ENCODE measurements around the gene PLXNA2. TPM values are rescaled to one million over a fixed set of nuclear protein-coding genes. Genes with fewer than 3 reads are reported as not detected.

The PLXNA2 gene
- total and polyA plus RNA-seq, 2 of the 13 experiments (the other 11 are each of a cell fraction or from before 2014, with no cell fraction given): 1.1 to 2.1 TPM

DNA sequence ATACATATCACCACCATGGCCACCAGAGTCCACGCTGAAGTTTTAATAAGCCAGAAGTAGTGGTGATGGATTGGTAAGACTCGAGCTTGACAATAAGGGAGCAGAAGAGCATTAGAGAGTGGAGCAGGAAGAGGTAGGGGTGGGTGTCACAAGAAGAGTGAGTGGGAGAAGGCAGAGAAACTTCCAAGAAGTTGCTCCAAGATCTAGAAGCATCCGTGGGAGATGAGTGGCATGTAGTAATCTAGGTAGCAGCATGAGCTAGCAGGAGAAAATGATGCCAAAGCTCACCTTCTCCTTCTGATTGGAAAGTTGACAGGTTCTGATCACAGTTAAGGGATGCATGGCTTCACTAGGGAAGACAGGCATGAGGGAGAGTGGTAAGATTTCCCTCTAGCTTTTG, 49.2 kb downstream of the PLXNA2 start:
- no TSS peak for BruUV-seq (replicated peaks)
- Histone ChIP-seq H4K20me1 (ENCODE audit: insufficient read depth, low read length) (no peaks in the 10 kb centered on the region), H3K9me3 (ENCODE audit: low read length) (no peaks in the 10 kb centered on the region), H3K27me3 (ENCODE audit: control insufficient read depth in 1 of 2, insufficient read depth in 2 of 2, low read length in 2 of 2) (no peaks in the 10 kb centered on the region), H3K36me3 (replicated peaks in 1 of 2; ENCODE audit: control insufficient read depth in 1 of 2, insufficient read depth in 2 of 2, low read length in 2 of 2) (no peaks in the 10 kb centered on the region), H3K79me2 (ENCODE audit: insufficient read depth, low read length) (no peaks in the 10 kb centered on the region), H3K9ac (ENCODE audit: insufficient read depth, low read depth, low read length) (no peak overlapping the region), H3K4me3 (replicated peaks in 1 of 3; ENCODE audit: insufficient read depth in 1 of 3, low read depth in 2 of 3, low read length in 3 of 3) (no peak overlapping the region), H2AFZ (ENCODE audit: low read length) (no peak overlapping the region), H3K4me1 (ENCODE audit: insufficient read depth, low read length) (no peaks in the 10 kb centered on the region), H3K27ac (ENCODE audit: extremely low read length, insufficient read depth, low read length) (no peak overlapping the region), H3K4me2 (ENCODE audit: low read depth, low read length) (no peak overlapping the region)
- in situ Hi-C loops (cut with HindIII; ENCODE audit: extremely low pct_ligation_motif_present, low pct_unique_long_range_greater_than_20kb) (no loop called here), intact Hi-C loops (cut with micrococcal nuclease; ENCODE audit: unreplicated experiment) (no loop called here)
- WGBS (ENCODE audit: low lambda C conversion rate): 80% methylated on average over 3 of the region's 3 CpGs
- no peak for FAIRE-seq
- POLR2A ChIA-PET: no interaction called here
- no peak for DNase-seq (ENCODE audit: low spot score)
- TF ChIP-seq ZSCAN21 (CRISPR knock-in tag; IDR thresholded peaks at IDR 0.05; ENCODE audit: borderline replicate concordance) (no peak), RFXANK (CRISPR knock-in tag; IDR thresholded peaks at IDR 0.05) (no peak), ZNF776 (CRISPR knock-in tag; IDR thresholded peaks at IDR 0.05) (no peak), BORCS8-MEF2B (CRISPR knock-in tag; IDR thresholded peaks at IDR 0.05) (no peak), TARDBP (CRISPR knock-in tag; IDR thresholded peaks at IDR 0.05) (no peak)
- ATAC-seq: no peak
- CTCF ChIA-PET (ENCODE audit: low intra/inter-chr PET ratio, low total read pairs): no interaction called here

DNA sequence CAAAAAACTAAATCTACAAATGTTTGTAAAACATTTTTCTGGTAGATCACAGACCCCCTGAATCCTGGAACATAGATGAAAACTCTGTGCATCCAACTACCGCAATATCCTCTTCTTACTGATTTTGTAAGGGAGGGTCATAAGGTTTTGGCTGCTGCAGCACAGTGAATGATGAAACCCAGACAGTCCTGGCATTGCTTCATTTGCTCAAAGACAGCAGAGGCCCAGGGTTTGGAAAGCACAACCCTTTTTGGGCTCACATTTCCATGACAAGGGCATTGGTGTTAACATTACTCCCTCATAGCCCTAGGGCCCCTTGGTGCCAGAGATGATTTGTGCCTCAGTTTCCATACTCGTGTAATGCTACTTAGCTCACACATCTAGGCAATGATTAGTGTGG, 51.2 kb downstream of the PLXNA2 start:
- ChIA-PET CTCF (ENCODE audit: low intra/inter-chr PET ratio, low total read pairs) (no interaction called here), POLR2A (no interaction called here)
- in situ Hi-C loops (cut with HindIII; ENCODE audit: extremely low pct_ligation_motif_present, low pct_unique_long_range_greater_than_20kb): no loop called here
- no peak overlapping the region for H3K27ac ChIP-seq (ENCODE audit: extremely low read length, insufficient read depth, low read length)
- 73% methylated on average over 2 of the region's 2 CpGs for WGBS (ENCODE audit: low lambda C conversion rate)
- TF ChIP-seq ATF7 (IDR thresholded peaks at IDR 0.05) (no peak), ATF7 (CRISPR knock-in tag; IDR thresholded peaks at IDR 0.05) (no peak), ZNF251 (CRISPR knock-in tag; IDR thresholded peaks at IDR 0.05) (no peak), ATF7-NPFF (CRISPR knock-in tag; IDR thresholded peaks at IDR 0.05; ENCODE audit: low read depth) (no peak), HOXA9 (CRISPR knock-in tag; IDR thresholded peaks at IDR 0.05; ENCODE audit: borderline replicate concordance) (no peak)
- TF ChIP-seq, protein P1, sequence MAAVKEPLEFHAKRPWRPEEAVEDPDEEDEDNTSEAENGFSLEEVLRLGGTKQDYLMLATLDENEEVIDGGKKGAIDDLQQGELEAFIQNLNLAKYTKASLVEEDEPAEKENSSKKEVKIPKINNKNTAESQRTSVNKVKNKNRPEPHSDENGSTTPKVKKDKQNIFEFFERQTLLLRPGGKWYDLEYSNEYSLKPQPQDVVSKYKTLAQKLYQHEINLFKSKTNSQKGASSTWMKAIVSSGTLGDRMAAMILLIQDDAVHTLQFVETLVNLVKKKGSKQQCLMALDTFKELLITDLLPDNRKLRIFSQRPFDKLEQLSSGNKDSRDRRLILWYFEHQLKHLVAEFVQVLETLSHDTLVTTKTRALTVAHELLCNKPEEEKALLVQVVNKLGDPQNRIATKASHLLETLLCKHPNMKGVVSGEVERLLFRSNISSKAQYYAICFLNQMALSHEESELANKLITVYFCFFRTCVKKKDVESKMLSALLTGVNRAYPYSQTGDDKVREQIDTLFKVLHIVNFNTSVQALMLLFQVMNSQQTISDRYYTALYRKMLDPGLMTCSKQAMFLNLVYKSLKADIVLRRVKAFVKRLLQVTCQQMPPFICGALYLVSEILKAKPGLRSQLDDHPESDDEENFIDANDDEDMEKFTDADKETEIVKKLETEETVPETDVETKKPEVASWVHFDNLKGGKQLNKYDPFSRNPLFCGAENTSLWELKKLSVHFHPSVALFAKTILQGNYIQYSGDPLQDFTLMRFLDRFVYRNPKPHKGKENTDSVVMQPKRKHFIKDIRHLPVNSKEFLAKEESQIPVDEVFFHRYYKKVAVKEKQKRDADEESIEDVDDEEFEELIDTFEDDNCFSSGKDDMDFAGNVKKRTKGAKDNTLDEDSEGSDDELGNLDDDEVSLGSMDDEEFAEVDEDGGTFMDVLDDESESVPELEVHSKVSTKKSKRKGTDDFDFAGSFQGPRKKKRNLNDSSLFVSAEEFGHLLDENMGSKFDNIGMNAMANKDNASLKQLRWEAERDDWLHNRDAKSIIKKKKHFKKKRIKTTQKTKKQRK (IDR thresholded peaks at IDR 0.05; ENCODE audit: low read length): no peak
- H3K9ac ChIP-seq (ENCODE audit: insufficient read depth, low read depth, low read length): no peak overlapping the region
- H3K4me2 ChIP-seq (ENCODE audit: low read depth, low read length): no peak overlapping the region
- no peak for DNase-seq (ENCODE audit: low spot score)
- no peaks in the 10 kb centered on the region for H3K36me3 ChIP-seq (replicated peaks in 1 of 2; ENCODE audit: control insufficient read depth in 1 of 2, insufficient read depth in 2 of 2, low read length in 2 of 2)
- H2AFZ ChIP-seq (ENCODE audit: low read length): no peak overlapping the region
- H3K79me2 ChIP-seq (ENCODE audit: insufficient read depth, low read length): no peaks in the 10 kb centered on the region
- H3K9me3 ChIP-seq (ENCODE audit: low read length): no peaks in the 10 kb centered on the region
- no peak for ATAC-seq
- no peaks in the 10 kb centered on the region for H4K20me1 ChIP-seq (ENCODE audit: insufficient read depth, low read length)
- no TSS peak for BruUV-seq (replicated peaks)
- no peaks in the 10 kb centered on the region for H3K27me3 ChIP-seq (ENCODE audit: control insufficient read depth in 1 of 2, insufficient read depth in 2 of 2, low read length in 2 of 2)
- no peak overlapping the region for H3K4me3 ChIP-seq (replicated peaks in 1 of 3; ENCODE audit: insufficient read depth in 1 of 3, low read depth in 2 of 3, low read length in 3 of 3)
- no peaks in the 10 kb centered on the region for H3K4me1 ChIP-seq (ENCODE audit: insufficient read depth, low read length)
- intact Hi-C loops (cut with micrococcal nuclease; ENCODE audit: unreplicated experiment): no loop called here
- FAIRE-seq: no peak

Data from HepG2 (cell line).